GM21576 (cell line): ENCODE data around the gene RER1.

Source experiments
- ATAC-seq: cut with Tn5 transposase; IDR thresholded peaks from one replicate; pipeline ENCODE4 v1.9.1; 2021; ENCODE audit warnings: mild to moderate bottlenecking, moderate library complexity; ENCODE audit not compliant: unreplicated experiment

RER1 gene

DNA sequence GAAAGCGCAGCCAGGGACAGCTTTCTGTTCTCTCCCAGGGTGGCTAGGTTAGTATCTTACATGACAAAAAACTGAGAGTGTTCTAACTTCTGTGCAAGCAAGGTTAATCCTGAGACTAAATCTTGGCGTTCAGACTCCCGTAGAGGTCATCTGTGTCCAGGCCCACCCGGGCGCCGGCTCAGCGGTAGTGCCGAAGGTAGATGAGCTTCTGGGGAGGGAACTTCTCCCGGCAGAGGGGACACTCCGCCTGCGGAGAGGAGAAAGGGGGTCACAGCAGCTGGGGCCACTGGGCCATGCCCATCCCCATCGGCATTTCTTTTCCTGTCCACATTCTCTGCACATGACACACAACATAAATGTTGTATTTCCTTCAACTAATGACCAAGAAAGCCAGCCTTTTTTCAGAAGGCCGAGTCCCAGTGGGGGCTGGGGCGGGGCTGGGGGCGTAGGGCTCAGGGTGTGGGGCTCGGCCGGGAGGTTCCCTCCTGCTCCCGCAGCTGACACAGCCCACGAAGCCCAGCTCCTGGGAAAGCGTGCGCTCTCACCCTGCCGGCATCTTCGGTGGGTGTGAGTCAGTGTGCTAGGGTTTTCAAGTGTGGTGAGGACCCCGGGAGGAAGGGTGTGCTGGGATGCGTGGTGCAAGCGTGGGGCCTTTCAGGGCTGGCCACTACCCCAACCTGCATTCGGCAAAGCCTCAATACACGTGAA, 14.1 kb downstream of the RER1 start:
- ATAC-seq, result no peak

DNA sequence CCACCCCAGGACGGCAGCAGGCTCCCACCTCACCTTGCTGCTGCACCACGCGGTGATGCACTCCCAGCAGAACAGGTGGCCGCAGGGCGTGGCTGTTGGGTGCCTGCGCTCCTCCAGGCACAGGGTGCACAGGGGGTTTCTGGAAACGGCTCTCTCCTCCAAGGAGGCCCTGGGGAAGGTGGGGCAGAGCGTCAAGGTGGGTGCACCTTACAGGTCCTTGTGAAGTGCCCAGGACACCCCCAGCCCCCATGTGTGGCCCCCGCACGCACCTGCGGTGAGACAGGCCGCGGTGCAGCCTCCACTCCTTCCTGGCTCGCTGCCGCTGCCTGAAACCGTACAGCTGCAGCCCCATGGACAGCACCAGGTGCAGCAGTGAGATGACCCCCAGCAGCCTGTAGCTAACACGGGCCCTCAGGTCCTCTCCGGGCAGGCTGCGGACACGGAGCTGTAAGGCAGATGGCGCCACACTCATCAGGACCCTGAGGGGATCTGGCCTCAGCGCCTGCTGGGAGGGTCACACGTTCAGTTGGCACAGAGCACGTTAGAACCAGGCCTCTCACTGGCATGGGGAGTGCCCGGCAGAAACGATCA, 14.9 kb downstream of the RER1 start:
- no peak for ATAC-seq

DNA sequence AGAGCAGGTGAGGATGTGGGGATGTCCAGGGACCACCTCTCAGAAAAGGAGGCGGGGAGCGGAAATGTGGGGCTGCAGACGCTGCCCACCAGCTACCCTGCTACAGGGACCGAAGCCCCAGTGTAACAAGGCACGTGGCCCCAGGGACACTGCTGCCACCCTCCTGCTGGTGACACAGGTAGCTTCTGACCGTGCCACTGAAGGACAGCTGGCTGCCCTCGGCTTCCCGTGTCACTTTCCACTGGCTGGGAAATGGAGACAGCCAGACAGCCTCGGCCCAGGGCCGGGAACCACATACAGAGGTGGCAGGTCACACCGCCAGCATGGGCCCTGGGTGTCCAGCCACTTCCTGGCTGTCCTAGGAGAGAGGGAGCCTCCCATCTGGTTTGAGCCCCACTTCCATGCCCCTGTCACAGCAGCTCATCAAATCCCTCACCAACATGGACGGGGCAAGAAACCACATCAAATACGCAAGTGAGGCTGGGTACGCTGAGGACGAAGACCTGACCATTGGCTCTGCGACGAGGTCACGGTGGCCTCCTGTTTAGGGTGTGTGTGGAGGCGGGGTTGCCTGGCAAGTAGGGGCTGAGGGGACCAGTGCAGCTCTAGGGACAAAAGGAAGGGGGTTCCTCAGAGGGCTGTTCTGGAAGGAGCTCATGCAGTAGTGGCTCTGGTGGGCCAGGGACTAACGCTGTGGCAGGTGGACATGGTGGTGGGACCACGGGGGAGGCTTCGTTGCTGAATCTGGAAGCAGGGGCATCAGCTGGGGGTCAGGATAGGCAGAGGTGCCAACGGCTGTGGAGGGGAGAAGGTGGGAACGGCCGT, 15.7 kb downstream of the RER1 start:
- ATAC-seq, result no peak

DNA sequence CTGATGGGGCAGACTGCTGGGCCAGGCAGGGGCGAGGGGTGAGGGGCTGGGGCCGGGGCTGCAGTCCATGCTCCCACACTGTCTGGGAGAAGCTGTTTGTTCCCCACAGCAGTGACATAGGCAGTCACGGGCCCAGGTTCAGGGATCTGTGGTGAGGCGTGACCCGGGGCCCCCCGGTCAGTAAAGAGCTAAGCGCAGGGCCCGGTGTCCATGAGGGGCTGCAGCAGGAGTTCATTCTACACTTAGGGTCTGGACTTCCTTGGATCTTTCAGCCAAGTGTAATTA, 16.3 kb downstream of the RER1 start:
- no peak for ATAC-seq

DNA sequence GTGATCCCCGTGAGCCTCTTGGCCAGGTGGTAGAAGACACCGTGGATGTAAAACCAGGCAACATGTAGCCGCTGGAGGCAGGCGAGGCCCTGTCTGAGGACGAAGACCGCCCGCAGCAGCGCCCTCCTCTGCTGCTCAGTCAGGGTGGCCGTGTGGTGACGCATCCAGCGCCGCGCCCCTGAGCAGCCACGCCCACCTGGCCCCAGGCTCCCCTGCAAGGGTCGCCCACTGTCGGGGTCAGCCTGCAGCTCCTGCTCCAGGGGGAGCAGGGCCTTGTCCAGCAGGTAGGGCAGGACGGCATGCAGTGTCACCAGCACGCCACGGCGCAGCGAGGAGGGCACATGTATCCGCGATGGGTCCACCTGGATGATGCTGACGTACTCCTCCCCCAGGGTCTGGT, 16.8 kb downstream of the RER1 start:
- no peak for ATAC-seq

DNA sequence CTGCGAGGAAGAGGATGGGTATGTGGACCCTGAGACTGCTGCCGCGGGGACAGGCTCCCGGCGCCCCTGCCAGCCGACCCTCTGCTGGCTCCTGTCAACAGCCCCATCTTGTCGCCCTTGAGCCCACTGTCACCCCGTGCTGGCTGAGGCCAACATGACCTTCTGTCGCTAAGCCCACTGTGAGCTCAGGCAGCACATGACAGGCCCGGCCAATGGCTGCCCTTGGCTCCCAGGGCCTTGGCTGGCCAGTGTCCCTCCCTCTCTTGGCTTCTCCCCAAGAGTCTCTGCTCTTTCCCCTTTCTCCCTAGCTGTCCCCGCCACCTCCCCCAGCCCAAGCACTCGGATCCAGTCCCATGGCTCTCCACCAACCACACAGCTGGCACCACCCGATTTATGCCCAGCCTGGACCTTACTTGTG, 17.2 kb downstream of the RER1 start:
- ATAC-seq, result no peak

DNA sequence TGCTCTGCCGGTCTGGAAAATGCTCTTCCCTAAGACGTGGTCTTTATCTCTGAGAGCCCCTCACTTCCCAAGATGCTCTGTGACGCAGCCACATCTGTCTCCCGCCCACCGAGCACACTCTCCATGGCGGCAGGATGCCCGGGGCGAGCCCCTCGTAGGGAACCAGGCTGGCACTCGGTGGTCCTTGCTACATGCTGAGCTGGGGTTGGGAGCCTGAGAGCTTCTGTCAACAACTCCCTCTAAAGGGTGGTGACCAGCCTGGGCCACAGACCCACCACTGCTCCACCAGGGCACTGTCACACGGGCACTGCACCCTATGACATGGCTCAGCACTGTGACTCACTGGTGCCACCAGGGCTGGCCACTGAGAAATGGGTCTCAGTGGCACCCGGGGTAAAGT, 18.1 kb downstream of the RER1 start:
- ATAC-seq, result no peak

DNA sequence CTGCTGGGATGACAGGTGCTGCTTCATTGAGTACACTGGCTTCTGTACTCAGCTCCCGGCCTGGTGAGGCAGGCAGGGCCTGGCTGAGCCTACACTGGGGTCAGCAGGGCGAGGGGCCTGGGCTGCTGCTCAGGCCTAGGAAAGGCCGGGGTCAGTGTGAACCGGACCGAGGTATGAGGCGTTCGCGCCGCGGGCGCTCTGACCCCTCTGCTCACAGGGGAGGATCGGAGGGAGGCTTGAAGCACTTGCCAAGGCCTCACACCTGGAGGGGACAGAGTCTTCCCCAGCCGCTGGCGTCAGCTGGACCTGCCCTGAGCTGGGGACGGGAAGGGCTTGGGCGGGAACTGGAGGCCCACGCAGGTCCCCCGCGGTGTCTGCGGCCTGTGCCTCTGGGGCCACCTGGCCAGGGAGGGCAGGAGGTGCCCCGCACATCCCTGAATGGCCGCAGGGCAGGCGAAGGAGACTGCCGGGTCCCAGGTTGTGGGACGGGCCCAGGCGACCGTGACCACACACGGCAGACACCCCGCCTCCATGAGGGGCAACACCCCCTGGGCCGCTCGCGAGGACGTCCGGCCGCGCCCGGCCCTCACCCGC, 20.3 kb downstream of the RER1 start:
- peak; percentile 20 for ATAC-seq

DNA sequence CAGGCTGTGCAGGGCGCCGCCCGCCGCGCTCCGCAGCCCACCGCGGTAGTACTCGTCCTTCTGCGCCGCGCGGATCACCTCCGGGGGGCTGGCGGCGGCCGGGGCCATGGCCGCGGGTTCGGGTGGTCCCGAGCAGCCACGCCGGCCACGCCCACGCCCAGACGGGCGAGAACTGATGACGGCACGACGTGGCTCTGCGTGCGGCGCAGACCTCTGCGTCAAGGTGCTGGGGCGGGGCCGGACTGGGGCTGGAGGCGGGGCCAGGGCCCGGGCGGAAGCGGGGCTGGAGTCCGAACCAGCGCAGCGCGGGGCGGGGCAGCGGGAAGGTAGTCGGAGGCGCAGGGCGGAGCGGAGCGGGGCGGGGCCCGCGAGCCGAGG, 20.7 kb downstream of the RER1 start, which contains the start of gene PEX10:
Gene PEX10, minus strand, starts transcription at position 170 of the 378 bp plus-strand sequence. Its CDS starts 62 bp downstream, at position 108.
- peak; percentile 69 for ATAC-seq

DNA sequence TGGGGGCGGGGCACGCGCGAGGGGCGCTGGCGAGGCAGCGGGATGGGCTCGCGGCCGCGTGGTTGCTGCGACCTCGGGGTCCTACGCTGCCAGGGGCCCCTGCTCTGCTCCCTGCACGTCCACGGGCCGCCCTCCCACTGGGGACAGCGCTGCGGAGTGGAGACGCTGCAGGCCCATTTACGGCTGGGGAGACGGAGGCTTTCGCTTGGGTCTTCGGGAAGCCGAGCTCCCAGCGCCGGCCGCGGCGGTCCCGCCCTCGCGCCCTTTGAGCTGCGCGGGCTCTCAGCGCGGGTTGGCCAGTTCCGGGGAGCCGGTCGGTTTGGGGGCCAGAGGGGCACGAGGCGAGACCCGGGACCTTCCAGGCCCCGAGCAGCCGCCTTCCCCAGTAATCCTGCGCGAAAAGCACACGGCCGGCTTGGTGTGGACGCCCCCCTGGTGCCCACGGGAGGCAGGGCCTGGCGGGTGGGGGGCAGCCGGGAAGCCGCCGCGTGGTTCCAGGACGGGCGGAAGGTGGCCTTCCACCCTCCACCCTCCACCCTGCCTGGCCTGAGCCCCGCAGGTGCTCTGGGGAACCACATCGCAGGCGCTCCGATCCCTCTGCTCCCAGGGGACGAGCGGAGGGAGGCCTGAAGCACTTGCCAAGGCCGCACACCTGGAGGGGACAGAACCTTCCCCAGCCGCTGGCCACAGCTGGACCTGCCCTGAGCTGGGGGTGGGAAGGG, 21.3 kb downstream of the RER1 start:
- peak; percentile 15 for ATAC-seq

DNA sequence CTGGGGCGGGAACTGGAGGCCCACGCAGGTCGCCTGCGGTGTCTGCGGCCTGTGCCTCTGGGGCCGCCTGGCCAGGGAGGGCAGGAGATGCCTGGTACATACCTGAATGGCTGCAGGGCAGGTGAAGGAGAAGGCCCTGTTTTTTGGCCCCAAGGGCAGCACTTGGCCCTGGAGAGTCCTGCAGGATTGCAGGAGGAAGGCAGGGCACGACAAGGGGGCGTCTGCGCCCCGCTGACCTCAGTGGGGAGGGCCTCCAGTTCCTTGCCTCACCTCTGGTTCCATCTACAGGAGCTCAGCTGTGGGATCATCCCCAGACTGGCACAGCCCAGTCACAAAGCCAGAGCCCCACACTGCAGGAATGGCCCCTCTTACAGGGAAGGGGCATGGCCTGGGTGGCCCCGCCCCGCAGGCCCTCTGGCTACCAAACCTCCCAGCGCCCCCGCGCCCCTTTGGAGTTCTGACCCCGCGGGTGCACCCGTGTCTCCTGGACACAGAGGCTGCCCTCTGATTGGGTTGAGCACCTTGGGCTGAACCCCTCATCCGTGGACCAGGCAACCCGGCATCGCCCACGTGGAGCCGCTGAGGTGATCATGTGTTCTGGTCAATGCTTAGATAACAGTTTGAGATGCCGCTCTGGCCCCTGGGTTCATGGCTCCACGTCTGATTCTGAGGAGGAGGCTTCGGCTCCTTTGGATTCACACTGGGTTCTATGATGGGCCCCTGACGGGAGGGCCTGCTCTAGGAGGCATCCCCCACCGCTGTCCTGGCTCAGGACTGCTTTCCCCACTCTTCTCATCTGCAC, 22.1 kb downstream of the RER1 start:
- ATAC-seq, result no peak

DNA sequence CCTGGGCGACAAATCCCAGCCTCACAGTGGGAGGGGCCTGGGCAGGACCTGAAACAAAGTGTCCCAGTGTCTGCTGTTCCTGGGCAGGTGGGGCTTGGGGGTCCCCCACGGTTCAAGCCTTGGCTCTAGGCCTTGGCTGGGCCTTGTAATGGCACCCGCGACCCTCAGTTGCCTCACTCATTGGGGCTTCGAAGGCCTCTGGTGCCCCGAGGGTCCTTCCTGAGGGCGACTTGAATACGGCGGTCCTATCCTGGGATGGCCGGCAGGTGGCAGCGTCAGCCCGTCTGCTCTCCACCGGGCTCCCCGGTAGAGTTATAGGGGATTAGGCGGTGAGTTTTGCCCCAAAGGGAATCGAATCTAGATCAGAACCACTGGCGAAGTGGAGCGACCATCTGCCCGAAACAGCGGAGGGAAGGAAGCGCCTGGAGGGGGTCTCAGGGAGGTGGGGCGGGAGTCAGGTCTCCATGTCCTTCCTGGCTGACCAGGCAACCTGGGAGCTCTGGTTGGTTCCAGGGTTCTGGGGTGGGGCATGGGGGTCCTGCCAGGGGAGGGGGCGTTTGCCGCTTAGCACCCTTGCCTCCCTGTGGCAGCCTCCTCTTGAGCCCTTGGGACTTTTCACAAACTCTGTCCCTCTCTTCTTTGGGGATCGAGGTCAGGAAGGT, 22.8 kb downstream of the RER1 start:
- no peak for ATAC-seq

DNA sequence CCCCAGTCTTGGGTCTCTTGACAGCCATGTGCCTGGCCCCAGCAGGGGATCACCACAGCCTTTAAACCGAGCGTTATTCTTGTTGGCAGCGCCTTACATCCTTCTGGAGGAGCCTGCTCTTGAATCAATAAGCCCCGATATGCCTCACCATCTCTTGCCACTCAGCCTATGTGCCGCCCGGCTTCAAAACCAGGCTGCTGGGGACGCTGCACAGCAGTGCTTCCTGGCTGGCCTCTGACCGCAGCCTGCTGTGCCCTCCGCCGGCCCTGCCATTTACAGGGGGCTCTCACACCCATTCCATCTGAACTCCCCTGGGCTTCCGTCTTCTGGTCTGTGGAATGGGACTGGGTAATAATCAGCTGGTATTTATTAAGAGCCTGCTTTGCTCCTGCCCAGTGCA, 23.7 kb downstream of the RER1 start:
- no peak for ATAC-seq

DNA sequence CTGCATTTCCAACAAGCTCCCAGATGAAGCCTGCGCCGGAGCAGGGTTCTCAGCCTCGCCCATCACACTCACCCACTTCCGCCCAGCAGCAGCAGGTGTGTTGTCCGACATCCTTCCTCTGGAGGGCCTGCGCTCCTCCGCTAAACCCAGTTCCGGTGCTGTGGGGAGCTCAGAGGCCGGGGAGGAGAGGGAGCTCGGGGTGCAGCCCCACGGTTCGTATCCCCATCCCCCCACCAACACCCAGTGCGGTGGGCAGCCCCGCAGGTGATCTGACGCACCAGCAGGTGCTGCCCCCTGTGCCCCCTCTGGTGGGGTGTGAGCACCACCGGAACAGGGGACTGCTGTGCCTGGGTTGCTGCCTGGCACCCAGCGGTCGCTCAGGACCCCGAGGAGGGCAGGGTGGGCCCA, 24.2 kb downstream of the RER1 start:
- ATAC-seq, result no peak

DNA sequence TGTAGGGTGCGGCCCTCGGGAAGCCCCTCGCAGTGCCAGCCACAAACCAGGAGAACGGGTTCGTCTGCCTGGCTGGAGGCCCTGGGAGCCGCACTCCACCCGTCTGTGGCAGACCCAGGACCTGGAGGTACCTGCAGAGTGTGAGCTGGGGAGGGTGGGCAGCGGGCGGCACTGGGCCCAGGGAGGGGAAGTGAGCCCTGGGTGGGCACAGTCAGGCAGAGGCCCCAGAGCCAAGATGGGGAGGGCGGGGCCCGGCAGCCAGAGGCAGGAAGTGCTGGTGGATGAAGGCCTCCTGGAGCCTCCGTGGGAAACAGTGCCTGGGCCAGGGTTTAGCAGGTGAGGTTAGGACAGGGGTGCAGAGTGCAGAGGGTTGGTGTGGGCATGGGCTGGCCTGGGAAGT, 24.8 kb downstream of the RER1 start:
- no peak for ATAC-seq

DNA sequence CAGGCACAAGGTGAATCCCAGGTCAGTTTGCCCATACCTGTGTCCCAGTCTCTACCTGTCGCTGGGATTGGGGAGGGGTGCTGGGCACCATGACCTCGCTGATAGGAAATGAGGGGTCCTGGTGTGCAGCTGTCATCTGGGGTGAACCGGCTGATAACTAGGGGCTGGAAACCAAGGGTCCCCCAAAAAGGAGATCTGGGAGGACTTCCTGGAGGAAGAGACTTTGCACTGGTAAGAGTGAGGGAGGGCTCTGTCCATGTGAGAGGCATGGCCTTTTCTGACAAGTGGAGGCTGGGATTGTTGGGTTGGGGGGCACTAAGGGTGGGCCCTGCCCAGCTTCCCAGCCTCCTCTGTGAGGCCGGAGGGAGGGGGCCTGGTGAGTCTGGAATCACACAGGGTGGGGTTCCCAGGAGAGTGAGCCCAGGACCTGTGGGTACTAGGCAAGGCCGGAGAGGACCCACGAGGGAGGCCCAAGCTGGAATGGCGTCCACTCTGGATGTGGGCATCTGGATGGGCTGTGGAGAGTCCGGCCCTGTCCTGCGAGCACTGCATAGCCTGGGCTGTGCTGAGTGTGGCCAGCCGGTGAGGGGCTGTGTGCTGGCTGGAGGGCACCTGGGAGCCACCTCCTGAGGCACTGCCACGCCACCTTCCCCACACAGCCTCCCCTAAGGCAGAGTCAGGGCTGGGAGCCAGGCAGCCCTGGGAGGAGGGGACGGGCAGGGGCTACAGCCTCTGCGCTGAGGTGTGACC, 25.6 kb downstream of the RER1 start:
- ATAC-seq, result no peak

DNA sequence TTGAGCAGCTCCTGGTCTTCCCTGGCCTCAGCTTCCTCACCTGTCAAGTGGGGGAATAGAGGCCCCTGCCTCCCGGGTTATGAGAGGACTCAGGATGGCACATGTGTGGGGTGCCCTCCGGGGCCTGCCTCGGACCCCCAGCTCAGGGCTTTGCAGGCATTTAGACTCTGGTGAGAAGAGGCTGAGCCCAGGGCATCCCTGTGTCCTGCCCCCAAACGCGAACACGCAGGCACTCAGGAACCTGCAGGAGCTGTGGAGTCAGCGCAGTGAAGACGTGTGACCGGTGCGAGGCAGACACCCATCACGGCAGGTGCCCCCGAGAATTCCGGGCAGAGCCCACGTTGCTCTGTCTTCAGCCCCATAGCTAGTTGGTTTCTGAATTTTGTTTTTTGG, 26.2 kb downstream of the RER1 start:
- no peak for ATAC-seq

DNA sequence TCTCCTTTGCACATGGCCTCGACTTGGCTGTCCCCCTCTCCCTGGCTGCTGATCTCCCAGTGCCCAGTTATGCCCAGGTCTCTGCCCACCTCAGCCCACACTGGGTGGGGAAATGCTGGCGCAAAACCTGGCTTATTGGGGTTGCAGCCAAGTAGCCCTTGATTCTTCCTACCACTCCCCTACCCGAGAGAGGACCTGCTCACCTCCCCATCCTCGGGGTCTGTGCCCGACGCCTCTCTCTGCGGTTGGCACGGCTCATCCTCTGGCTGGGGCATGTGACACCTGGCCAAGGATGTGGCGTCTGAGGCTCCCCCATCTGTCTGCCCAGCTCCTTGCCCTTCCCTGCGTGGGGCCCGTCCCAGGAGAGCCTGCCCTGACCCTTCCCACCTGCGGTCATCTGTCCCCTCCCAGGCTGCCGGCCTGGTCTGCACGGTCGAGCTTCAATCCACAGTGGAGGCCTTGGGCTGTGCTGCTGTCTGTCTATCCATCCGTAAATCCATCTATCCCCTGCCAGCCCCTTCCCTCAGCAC, 27.2 kb downstream of the RER1 start:
- no peak for ATAC-seq

DNA sequence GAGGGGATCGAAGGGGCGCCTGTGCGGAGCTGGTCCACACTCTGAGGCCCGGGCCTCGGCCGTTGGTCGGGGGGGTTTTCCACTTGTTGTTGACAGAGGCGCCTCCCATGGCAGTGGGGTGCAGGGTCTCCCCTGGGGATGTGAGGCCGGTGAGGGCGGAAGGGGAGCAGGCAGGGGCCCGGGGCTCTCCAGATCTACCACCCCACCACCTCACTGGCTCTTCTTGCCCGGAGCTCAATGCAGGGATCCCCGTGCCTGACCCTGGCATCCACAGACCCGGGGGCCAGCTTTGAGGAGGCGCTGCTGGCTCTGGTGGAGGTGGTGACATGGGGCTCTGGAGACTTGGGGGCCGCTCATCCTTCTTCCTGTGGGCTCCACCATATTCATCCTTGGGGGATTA, 27.8 kb downstream of the RER1 start:
- ATAC-seq, result no peak
